Ramos (cell line): ENCODE data around the gene PPP2R5A.
"Not testable (repeated sequence)": the region's sequence is repeated elsewhere in the genome, so short reads cannot be mapped to it uniquely, and the experiment has no call there.

Source experiments
- in situ Hi-C: fragments of 300-500 bp; cut with MboI; formaldehyde crosslinking; loops from one replicate; pipeline ENCODE4 v1.14.3; 2022; ENCODE audit warnings: low sequenced_read_pairs; ENCODE audit not compliant: unreplicated experiment

The PPP2R5A gene

GRCh38 chr1:212292250-212293105 lies 7.3 kb downstream of the PPP2R5A start:
- in situ Hi-C loops, result loop anchor here (25.0 kb wide), 1 partner anchor 605 kb away; the partner anchor contains the start of gene NEK2

GRCh38 chr1:212293579-212293978 lies 8.4 kb downstream of the PPP2R5A start:
- in situ Hi-C loops, result loop anchor here (25.0 kb wide), 1 partner anchor 606 kb away; the partner anchor contains the start of gene NEK2

DNA sequence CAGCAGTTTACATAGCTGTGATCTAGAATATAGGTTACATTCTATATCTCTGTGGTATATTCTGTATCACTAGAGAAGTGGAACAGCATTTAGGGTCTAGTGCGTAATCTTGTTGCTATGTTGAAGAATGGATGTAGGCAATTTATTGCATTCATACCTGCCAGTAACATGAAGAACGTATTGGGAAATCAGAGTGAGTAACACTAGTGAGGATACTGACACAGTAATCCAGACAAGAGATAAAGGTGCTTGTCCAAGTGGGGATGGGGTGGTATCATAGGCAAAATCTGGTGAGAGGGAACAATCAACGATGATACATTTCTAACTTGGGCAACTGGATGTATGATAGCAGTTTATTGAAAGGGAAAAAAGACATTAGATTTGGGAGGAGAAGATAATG lies 9.8 kb downstream of the PPP2R5A start:
- in situ Hi-C loops, result loop anchor here (25.0 kb wide), 1 partner anchor 608 kb away; the partner anchor contains the start of gene NEK2

- in situ Hi-C loops, result loop anchor here (25.0 kb wide), 1 partner anchor 608 kb away; the partner anchor contains the start of gene NEK2
Measured at GRCh38 chr1:212295579-212295978, 10.4 kb downstream of the PPP2R5A start.

- in situ Hi-C loops, result loop anchor here (25.0 kb wide), 1 partner anchor 610 kb away; the partner anchor contains the start of gene NEK2
Measured at GRCh38 chr1:212297338-212297737, 12.1 kb downstream of the PPP2R5A start.

DNA sequence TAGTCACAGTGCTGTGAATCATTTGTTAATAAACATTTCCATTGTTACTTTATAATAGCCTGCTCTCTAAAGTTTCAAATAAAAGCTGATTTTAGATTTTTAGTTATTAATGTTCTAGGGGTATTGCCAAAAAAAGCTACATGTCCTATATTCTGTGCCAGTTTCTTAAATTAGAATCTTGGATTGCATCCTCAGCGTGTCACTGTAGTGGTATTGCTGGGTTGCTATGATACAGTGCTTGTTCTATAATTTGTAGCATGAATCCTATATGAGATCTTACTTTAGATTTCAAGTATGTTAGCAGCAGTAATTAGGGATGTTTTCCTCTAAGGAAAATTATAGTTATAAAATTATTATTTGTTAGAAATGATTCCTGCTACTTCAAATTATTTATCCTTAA lies 16.4 kb downstream of the PPP2R5A start:
- in situ Hi-C loops, result no loop called here

DNA sequence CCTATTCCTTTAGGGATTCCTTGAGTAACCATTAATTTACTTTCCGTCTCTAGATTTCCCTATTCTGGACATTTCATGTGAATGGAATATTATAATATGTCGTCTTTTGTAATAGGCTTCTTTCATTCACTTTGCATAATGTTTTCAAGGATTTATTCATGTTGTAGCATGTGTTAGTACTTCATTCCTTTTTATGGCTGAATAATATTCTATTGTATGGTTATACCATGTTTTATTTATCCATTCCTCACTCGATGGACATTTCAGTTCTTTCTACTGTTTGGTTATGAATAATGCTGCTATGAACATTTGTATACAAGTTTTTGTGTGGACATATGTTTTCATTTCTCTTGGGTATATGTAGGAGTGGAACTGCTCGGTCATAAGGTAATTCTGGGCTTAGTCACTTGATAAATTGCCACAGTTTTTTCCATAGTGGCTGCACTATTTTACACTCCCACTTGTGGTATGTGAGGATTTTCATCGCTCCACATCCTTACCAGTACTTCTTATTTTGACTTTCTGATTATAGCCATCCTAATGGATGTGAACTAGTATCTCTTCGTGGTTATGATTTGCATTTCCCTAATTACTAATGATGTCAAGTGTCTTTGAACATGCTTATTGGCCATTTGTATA lies 17.7 kb downstream of the PPP2R5A start:
- in situ Hi-C loops, result no loop called here

GRCh38 chr1:212305342-212305741 lies 20.1 kb downstream of the PPP2R5A start:
- in situ Hi-C loops, result no loop called here

DNA sequence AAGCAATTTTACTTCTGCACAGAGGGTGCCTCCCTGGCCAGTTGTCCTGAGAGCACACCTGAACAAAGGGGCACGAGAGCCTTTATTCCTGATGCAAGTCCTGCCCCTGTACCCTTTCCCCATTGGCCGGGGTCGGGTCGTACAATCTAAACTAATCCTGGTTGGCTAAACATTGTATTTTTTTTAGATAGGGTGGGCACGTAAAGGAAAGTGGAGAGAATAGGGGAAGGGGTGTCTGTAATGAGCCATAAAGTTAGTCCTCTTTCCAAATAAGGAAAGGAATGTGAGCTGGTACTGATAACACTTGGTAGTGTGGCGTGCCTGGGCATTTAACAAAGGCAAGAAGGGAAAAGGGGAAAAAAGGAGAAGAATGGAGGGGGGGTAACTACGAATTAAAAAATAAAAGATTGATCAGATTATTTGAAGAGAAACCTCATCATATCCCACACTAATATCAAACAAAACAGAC lies 20.8 kb downstream of the PPP2R5A start:
- in situ Hi-C loops, result not testable (repeated sequence)

DNA sequence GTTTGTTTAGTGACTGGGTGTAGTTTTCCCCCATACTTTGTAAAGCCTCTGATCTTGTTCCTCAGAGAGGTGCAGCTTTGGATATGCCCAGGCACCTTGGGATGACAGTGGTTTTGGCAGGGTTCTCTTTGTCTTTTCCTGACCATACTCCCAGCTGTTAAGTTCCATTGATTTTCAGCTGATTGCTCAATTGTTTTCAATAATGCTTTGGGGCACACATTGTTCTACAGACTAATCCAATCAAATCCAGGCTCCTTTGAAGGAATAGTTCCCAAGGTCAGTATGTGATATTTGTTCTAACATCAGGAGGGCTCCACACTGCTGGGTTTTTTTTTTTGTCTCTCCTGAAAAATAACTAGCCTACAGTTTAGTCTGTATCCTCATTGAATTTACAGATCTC lies 24.8 kb downstream of the PPP2R5A start:
- in situ Hi-C loops, result no loop called here

DNA sequence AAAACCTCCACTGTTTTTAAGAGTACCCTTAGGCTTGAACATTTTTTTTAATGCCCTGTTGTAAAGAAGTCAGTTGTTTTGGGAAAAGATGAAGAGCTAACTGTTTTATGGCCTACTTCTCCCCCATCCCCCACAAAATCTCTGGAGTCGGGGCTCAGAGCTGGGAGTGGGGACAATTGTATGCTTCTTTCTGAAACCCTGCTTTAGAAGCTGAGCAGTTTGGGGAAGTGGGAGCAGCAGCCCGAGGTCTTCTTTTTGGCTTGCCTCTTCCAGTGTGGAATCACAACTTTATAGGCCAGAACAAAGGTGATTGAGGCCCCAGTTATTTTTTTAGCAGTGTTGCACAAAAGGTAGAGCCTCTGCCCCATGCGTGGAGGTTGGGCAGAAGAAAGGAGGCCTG lies 25.2 kb downstream of the PPP2R5A start:
- in situ Hi-C loops, result no loop called here

GRCh38 chr1:212311836-212312497 lies 26.8 kb downstream of the PPP2R5A start:
- in situ Hi-C loops, result no loop called here

DNA sequence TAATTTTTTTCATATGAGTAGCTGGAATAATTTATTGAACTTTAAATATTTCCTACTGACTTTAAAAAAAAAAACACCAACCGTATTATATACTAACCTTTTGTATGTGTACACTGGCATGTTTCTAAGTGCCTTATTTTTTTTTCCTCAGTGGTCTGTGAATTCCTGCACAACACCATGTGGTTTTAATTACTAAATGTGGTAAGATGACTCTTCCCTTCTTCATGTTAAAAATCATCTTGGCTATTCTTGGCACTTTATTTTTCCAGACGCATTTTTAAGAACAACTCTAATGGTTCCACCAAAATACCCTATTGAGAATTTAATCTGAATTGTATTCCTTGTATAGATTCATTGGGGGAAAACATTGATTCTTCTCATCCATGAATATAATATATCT lies 28.4 kb downstream of the PPP2R5A start:
- in situ Hi-C loops, result no loop called here

GRCh38 chr1:212315184-212315583 lies 30.0 kb downstream of the PPP2R5A start:
- in situ Hi-C loops, result no loop called here

DNA sequence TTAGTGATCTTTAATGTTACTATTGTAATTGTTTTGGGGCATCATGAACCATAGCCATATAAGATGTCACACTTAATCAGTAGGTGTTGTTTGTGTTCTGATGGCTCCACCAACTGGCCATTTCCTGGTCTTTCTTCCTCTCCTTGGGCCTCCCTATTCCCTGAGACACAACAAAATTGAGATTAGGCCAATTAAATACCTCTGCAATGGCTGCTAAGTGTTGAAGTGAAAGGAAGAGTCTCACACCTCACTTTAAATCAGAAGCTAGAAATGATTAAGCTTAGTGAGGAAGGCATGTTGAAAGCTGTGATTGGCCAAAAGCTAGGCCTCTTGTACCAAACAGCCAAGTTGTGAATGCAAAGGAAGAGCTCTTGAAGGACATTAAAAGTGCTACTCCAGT lies 30.7 kb downstream of the PPP2R5A start:
- in situ Hi-C loops, result no loop called here

DNA sequence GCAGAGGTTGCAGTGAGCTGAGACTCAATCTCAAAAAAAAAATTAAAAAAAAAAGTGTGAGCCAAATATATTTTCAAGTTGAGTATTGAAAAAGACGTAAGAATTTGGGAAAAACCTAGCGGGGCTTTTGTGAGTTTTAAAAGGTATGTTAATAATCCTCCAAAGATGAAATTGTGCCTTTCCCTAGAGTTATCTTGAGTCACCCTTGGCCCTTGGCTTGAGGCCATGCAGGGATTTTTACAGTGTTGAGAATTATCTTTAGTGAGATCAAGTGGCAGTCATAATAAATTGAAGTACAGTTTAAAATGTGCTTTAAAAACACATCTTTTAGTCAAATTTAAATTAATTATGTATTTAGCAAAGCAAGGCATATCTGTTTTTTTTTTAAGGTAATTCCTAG lies 32.7 kb downstream of the PPP2R5A start:
- in situ Hi-C loops, result no loop called here

- in situ Hi-C loops, result not testable (repeated sequence)
Measured at GRCh38 chr1:212321031-212321430, 35.8 kb downstream of the PPP2R5A start.

- in situ Hi-C loops, result no loop called here
Measured at GRCh38 chr1:212323066-212323465, 37.9 kb downstream of the PPP2R5A start.

DNA sequence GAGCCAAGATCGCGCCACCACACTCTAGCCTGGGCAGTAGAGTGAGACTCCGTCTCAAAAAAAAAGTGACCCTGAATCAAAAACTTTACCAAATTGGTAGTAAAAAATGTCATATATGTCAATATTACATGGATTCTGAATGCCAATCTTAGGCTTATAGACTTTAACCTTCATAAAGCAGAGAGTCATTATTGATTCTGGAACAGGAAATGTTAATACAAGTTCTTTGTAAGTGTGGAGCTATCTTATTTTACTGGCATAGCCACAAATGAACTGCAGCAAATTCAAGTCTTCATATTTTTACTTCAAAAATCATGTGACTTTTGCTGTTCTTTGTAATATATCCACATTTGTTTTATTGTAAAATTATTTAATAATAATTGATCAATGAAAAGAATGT lies 41.3 kb downstream of the PPP2R5A start:
- in situ Hi-C loops, result no loop called here

GRCh38 chr1:212328248-212328647 lies 43.0 kb downstream of the PPP2R5A start:
- in situ Hi-C loops, result no loop called here

- in situ Hi-C loops, result no loop called here
Measured at GRCh38 chr1:212329105-212329504, 43.9 kb downstream of the PPP2R5A start.
